Measurements from ENCODE around the gene CACNA1A. TPM values are rescaled to one million over a fixed set of nuclear protein-coding genes. Genes with fewer than 3 reads are reported as not detected.

CACNA1A gene
- total RNA-seq, 2 experiments from 2014 or later = 0.30 to 0.45 TPM

DNA sequence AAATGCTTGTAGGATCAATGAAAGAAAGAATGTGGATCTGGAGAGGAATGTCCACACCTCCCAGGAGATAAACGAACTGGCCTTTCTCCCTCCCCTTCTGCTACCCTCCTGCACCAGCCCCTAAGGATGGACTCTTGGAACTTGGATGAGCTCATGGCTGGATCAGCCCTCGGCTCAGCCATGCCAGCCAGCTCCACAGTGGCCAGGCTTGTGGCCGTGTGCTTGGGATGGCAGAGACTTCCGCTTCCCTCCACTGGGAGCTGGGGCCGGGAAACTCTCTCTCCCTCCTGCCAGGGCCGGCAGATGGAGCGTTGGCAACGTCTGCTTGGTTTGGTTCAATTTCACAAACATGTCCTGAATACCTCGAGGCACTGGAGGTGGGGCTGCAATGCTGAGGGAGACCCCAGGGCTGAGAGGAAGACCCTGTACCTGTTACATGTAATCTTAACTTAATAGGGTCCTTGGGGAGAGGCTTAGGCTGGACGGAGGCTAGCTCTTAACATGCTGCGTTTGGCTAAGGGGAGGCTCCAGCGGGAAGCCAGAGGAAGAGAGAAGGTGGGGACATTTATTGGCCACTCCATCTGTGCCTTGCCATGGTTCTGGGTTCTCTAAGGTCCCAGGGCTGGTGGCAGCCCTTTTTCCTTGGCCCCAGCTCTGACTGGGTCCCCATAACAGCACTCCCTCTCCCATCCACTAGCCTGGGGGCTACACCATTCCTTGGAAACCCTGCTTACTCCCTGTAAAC is 203.6 kb downstream of the CACNA1A start:
- TF ChIP-seq, protein P1, sequence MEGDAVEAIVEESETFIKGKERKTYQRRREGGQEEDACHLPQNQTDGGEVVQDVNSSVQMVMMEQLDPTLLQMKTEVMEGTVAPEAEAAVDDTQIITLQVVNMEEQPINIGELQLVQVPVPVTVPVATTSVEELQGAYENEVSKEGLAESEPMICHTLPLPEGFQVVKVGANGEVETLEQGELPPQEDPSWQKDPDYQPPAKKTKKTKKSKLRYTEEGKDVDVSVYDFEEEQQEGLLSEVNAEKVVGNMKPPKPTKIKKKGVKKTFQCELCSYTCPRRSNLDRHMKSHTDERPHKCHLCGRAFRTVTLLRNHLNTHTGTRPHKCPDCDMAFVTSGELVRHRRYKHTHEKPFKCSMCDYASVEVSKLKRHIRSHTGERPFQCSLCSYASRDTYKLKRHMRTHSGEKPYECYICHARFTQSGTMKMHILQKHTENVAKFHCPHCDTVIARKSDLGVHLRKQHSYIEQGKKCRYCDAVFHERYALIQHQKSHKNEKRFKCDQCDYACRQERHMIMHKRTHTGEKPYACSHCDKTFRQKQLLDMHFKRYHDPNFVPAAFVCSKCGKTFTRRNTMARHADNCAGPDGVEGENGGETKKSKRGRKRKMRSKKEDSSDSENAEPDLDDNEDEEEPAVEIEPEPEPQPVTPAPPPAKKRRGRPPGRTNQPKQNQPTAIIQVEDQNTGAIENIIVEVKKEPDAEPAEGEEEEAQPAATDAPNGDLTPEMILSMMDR (IDR thresholded peaks at IDR 0.05) = no peak
- Mint-ChIP-seq H3K27ac (no peak overlapping the region), H3K4me3 (no peak overlapping the region)

DNA sequence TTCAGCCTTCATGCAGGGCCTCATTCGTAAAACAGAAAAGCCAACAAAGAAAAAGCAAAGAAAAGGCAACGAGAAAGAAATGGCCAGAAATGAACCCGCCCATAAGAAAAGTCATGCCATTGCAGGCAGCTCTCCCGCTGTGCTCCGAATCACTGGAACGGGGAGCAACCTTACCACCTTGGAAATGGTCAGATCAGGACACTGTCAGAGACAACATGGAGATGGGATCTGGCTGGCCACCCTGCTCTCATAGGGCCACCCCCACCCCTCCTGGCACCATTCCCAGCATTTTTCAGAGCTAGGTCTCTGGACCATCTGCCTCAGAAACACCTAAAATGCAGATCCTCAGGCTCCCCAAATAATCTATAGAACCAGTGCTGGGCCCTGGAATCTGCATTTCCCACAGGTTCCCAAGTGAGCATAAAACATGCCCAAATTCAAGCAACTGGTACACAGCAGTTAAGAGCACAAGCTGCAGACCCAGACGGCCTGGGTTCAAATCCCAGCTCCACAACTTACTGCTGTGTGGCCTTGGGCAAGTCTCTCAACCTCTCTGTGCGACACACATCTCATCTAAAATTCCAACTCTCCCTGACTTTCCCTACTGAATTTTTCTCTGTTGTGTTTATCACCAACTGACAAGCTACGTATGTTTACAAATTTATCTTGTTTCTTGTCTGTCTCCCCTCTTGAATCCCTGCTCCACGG is 204.5 kb downstream of the CACNA1A start:
- Mint-ChIP-seq H3K36me3 (ENCODE audit: low read depth) (no peaks in the 10 kb centered on the region), H3K27me3 (peaks cover 71% of the 10 kb centered on the region), H3K9me3 (no peaks in the 10 kb centered on the region), H3K27ac (no peak overlapping the region), H3K4me1 (ENCODE audit: low read depth) (peaks cover 7% of the 10 kb centered on the region), H3K4me3 (no peak overlapping the region)
- intact Hi-C loops (cut with DNase I, micrococcal nuclease) = no loop called here
- H3K27me3 ChIP-seq (ENCODE audit: control insufficient read depth in 1 of 2, insufficient read depth in 2 of 2, low read length in 2 of 2) = peaks cover 17 to 21% of the 10 kb centered on the region in 2 experiments
- ChIA-PET POLR2A (no interaction called here), CTCF (no interaction called here)
- TF ChIP-seq, protein P1 (IDR thresholded peaks at IDR 0.05) = no peak
- no peak overlapping the region for H3K4me3 ChIP-seq (ENCODE audit: low read length)
- H3K27ac ChIP-seq (ENCODE audit: low read depth in 1 of 2, low read length in 2 of 2) = no peak overlapping the region
- H3K9me3 ChIP-seq (ENCODE audit: control insufficient read depth in 1 of 2, insufficient read depth in 1 of 2, low read length in 2 of 2) = no peaks in the 10 kb centered on the region
- peaks cover 5% of the 10 kb centered on the region for H3K4me1 ChIP-seq (ENCODE audit: insufficient read depth, low read length)
- ATAC-seq (ENCODE audit: poor library complexity) (no peak), DNase-seq (no peak)
- no peaks in the 10 kb centered on the region for H3K36me3 ChIP-seq (ENCODE audit: insufficient read depth, low read length)

More for the DNA sequence above, 203.6 kb downstream of the CACNA1A start:
- no peak for DNase-seq
- CTCF ChIA-PET = no interaction called here
- no peak for ATAC-seq (ENCODE audit: poor library complexity)
- H3K9me3 ChIP-seq (ENCODE audit: control insufficient read depth in 1 of 2, insufficient read depth in 1 of 2, low read length in 2 of 2) = no peaks in the 10 kb centered on the region
- H3K36me3 ChIP-seq (ENCODE audit: insufficient read depth, low read length) = no peaks in the 10 kb centered on the region
- H3K27me3 Mint-ChIP-seq = peaks cover 68% of the 10 kb centered on the region
- H3K4me1 Mint-ChIP-seq (ENCODE audit: low read depth) = peaks cover 7% of the 10 kb centered on the region
- no peaks in the 10 kb centered on the region for H3K9me3 Mint-ChIP-seq
- H3K27ac ChIP-seq (ENCODE audit: low read depth in 1 of 2, low read length in 2 of 2) = no peak overlapping the region
- POLR2A ChIA-PET = no interaction called here
- intact Hi-C loops (cut with DNase I, micrococcal nuclease) = no loop called here
- no peaks in the 10 kb centered on the region for H3K36me3 Mint-ChIP-seq (ENCODE audit: low read depth)
- peaks cover 5% of the 10 kb centered on the region for H3K4me1 ChIP-seq (ENCODE audit: insufficient read depth, low read length)
- peaks cover 17 to 23% of the 10 kb centered on the region in 2 experiments for H3K27me3 ChIP-seq (ENCODE audit: control insufficient read depth in 1 of 2, insufficient read depth in 2 of 2, low read length in 2 of 2)
- no peak overlapping the region for H3K4me3 ChIP-seq (ENCODE audit: low read length)

DNA sequence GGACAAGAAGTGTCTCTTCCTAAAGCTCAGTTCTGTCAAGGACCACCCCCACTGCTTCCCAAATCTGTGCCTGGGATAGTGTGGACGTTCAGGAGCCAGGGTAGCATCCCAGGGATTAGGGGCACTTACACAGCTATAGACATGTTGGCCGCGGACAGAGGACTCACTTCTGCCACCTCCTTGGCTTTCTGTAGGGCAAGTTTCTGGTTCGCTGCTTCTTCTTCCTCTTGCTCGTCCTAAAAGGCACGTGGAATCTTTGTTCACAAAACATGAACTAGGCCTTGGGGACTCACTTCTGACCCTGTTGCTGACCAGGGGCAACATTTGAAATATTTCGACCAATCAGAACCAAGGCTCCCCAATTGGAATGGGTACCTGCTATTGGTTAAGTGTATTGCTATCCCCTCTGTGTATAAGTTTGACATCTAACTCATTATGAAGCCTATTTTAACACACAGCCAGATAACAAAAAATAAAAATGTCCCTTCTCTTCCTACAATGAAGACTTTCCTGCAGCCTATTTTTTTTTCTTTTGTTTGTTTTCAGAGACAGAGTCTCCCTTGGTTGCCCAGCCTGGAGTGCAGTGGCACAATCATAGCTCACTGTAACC is 205.8 kb downstream of the CACNA1A start:
- DNase-seq (no peak), ATAC-seq (ENCODE audit: poor library complexity) (no peak)
- Mint-ChIP-seq H3K27me3 (peaks cover 72% of the 10 kb centered on the region), H3K4me1 (ENCODE audit: low read depth) (peaks cover 7% of the 10 kb centered on the region), H3K36me3 (ENCODE audit: low read depth) (no peaks in the 10 kb centered on the region), H3K9me3 (no peaks in the 10 kb centered on the region), H3K4me3 (no peak overlapping the region), H3K27ac (no peak overlapping the region)
- H3K36me3 ChIP-seq (ENCODE audit: insufficient read depth, low read length) = no peaks in the 10 kb centered on the region
- H3K27ac ChIP-seq (ENCODE audit: low read depth in 1 of 2, low read length in 2 of 2) = no peak overlapping the region
- intact Hi-C loops (cut with DNase I, micrococcal nuclease) = no loop called here
- no peak overlapping the region for H3K4me3 ChIP-seq (ENCODE audit: low read length)
- H3K4me1 ChIP-seq (ENCODE audit: insufficient read depth, low read length) = peaks cover 5% of the 10 kb centered on the region
- peaks cover 17 to 21% of the 10 kb centered on the region in 2 experiments for H3K27me3 ChIP-seq (ENCODE audit: control insufficient read depth in 1 of 2, insufficient read depth in 2 of 2, low read length in 2 of 2)
- ChIA-PET POLR2A (no interaction called here), CTCF (no interaction called here)
- TF ChIP-seq, protein P1 (IDR thresholded peaks at IDR 0.05) = no peak
- H3K9me3 ChIP-seq (ENCODE audit: control insufficient read depth in 1 of 2, insufficient read depth in 1 of 2, low read length in 2 of 2) = no peaks in the 10 kb centered on the region
